Measurements from ENCODE around the gene CCR3.
A peak's percentile ranks its signal among the peaks of the same experiment; 100 is the strongest.
"Not testable (repeated sequence)": the region's sequence is repeated elsewhere in the genome, so short reads cannot be mapped to it uniquely, and the experiment has no call there.

The CCR3 gene

DNA sequence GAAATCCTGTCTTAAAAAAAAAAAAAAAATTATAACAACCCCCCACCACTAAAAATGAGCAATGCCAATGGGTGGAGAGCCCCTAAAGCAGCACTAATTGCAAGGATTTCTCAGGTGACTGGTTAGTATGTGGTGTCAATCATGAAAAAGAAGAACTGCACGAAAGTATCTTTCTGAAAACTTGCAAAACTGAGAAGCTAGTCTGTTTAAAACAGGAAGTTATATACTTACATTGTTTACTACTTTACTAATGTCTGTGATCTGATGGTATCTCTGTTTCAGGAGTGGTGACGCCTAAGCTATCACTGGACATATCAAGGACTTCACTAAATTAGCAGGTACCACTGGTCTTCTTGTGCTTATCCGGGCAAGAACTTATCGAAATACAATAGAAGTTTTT is at the start of gene CCR3:
TSS of gene CCR3 (plus strand) at position 341 of the 400 bp plus-strand sequence. CDS start 22,699 bp downstream, outside the sequence.
- DNase-seq, result no peak

DNA sequence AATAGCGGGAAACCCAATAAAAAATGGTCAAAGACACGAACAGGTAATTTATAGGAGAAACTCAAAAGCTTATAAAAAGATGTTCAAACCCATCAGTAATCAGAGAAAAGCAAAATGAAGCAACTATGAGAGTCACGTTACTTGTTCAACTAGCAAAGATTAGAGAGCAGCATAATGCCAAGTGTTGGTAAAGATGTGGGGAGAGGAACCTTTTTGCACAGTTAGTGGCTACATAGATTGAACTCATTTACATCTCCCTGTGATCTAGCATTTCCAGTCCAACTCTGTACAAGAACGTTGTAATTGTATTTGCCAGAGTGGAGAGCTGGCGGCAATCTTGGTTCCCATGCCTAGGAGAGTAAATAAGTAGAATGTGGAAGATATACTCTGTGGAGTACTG is 49.3 kb upstream of the CCR3 start:
- no peak for DNase-seq

GRCh38 chr3:46193436-46193835 is 48.8 kb upstream of the CCR3 start:
- DNase-seq, result no peak

DNA sequence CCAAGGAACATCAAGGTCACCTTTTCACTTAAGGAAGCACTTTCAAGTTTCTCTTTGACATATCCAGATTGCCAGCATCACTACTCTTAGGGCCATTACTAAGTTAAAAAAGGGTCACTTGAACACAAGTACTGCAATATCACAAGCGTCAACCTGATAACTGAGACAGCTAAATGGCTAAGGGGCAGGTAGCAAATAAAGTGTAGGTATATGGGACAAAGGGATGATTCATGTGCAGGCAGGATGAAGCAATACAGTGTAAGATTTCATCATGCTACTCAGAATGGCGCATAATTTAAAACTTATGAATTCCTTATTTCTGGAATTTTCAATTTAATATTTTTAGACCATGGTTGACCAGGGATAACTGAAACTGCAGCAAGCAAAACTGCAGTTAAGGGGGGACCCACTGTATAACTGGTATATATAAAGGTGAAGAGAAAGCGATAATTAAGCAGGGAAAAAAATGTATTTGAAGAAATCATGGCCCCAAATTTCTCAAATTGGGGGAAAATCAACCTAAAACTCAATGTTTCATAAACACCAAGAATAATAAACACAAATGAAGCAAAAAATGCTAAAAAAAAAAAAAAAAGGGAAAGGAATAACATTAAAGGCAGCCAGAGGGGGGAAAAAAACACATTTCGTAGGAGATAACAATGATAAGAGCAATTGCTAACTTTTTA is 47.2 kb upstream of the CCR3 start:
- DNase-seq, result no peak

GRCh38 chr3:46196261-46196957 is 45.9 kb upstream of the CCR3 start:
- no peak for DNase-seq

DNA sequence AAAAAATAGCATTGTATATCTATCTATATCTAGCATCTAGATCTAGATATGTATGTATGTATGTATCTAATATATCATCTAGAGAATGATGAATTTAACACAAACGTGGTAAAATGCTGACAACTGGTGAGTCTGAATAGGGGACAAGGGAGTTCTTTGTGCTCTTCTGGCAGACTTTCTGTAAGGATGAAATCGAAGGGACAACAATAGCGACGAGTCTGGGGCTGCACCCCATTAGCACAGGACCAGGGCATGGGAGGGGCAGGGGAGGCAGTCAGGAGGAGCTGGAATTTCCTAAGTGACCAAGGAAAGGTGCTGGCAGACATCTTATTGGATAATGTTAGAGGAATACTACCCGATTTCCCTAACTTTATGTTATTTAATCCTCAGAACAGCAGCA is 42.0 kb upstream of the CCR3 start:
- no peak for DNase-seq

GRCh38 chr3:46200790-46201189 is 41.5 kb upstream of the CCR3 start:
- DNase-seq, result no peak

DNA sequence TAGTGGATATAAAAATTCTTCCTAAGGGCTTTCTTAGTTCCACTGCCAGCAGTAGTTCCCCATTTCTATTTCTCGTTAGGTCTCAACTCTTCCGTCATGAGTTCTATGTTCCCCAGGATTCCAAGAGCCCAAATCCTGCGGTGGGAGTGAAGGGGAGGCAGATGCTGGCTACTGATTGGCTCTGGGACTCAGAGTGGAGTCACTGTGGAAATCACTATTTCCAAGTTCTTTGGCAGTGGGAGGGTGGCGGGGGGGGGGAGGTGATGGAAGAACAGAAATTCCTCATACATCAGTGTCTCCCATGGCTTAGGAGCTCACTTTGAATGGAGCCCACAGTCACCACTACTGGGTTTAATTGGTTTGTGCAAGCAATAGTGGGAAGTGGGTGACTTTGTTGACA is 39.7 kb upstream of the CCR3 start:
- no peak for DNase-seq

DNA sequence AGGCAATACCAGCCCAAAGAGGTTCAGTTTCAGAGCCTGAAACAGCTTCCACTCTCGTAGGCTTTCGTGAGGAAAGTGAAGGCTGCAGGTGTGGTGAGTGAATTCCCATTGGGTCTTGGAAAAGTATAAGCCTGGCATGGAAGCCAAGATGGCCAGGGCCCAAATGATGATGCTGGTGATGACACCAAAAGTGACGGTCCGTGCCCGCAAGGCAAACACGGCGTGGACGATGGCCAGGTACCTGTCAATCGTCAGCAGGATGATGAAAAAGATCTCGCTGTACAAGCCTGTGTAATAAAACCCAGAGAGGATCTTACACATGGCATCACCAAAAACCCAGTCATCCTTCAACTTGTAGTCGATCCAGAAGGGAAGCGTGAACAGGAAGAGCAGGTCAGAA is 38.6 kb upstream of the CCR3 start:
- no peak for DNase-seq

- DNase-seq, result no peak
These were observed 36.8 kb upstream of the CCR3 start for GRCh38 chr3:46205286-46205960.

DNA sequence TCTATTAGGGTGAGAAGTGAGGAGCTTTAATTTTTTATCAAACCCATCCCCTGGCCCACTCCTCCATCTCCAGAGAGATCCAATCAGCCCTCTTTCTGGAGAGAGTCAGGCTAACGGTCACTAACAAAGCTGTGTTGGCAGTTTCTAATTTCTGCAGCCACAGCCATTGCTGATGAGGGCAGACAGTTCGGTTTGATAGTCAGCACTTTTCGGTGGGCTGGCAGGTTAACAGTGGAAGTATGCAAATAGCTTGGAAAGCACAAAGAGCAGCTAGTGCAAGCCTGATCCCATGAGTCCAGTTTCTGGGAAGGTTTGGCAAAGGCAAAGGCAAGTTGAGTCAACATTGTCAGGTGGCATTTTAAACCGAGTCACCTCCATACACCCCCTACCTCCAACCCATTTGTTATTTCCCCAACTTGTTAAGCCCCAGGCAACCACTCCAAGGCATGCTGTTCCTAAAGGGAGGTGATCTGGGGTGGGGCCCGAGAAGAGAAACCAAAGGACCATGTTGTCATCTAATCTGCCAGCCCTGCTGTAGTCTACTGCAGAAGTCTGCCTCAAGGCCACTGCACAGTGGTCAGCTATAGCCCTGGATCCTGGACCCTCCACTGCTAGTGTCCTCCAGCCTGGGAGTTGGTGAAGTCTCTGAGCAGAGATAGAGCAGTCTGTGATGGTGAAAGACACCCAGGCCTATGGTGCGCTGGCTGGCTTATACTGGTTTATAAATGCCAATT is 35.8 kb upstream of the CCR3 start:
- DNase-seq, result no peak

DNA sequence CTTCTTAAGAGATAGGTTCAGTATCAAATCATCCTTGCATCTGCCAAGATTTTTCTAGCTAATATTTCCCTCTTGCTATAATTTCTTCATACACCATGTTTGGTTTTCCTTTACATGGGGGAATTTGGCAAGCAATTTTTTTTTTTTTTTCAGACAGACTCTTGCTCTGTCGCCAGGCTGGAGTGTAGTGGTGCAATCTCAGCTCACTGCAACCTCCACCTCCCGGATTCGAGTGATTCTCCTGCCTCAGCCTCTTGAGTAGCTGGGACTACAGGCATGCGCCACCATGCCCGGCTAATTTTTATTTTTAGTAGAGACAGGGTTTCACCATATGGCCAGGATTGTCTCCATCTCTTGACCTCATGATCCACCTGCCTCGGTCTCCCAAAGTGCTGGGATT is 34.7 kb upstream of the CCR3 start:
- not testable (repeated sequence) for DNase-seq

- DNase-seq, result peak; percentile 62
These were observed 34.0 kb upstream of the CCR3 start, which contains the start of gene CCR1 for GRCh38 chr3:46208167-46208704. TSS of gene CCR1 (minus strand) at chr3:46208313. CDS start at chr3:46204313, 4,000 bp downstream.

GRCh38 chr3:46209053-46209452 is 33.2 kb upstream of the CCR3 start:
- no peak for DNase-seq

DNA sequence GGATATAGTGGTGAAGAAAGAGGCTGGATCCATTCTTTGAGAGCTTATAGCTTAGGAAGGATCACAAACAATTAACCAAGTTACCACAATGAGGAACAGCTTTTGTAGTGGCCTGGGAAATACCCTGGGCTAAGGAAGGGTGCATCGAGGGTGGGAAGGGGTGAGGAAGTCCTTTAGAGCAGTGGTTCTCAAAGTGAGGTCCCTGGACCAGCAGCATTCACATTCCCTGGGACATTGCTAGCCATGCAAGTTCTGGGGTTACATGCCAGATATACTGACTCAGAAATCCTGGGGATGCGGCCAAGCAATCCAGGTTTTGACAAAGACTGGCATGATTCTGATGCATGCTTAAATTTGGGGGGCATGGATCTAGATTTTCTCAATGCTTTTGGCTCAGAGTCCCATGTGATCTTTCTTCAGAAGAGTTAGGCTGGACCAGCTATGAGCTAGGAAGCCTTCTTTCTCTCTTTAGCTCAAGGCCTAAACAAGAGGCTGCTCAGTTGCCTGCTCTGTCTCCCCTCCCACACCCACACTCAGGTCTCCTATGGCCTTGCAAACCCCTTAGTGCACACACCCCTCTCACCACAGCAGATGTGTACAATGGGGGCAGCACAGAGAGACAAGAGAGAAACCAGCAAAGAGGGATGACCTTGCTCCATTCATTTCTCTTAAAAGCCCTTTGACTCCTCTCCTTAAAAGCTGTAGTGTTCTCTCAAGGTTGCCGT is 32.4 kb upstream of the CCR3 start:
- DNase-seq, result peak; percentile 26

DNA sequence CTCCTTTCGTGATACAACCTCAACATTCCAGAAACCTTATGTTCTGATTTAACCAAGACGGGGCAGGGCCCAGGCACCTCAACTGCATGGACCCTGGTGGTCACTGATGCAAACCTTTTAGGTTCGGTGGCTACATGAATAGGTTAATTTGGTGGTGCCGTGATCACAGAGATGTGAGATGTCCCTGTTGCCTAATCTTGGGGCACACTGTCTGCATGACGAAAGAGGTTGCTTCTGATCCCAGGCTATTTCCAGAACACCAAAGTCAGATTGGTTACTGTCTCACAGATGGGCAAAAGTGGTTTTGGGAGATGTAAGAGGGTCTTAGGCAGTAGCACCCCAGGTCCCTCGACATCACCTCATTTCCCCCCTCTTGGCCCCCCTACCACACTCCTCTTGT is 30.2 kb upstream of the CCR3 start:
- no peak for DNase-seq

GRCh38 chr3:46213201-46213600 is 29.1 kb upstream of the CCR3 start:
- no peak for DNase-seq

GRCh38 chr3:46214751-46215352 is 27.4 kb upstream of the CCR3 start:
- DNase-seq, result peak; percentile 14

DNA sequence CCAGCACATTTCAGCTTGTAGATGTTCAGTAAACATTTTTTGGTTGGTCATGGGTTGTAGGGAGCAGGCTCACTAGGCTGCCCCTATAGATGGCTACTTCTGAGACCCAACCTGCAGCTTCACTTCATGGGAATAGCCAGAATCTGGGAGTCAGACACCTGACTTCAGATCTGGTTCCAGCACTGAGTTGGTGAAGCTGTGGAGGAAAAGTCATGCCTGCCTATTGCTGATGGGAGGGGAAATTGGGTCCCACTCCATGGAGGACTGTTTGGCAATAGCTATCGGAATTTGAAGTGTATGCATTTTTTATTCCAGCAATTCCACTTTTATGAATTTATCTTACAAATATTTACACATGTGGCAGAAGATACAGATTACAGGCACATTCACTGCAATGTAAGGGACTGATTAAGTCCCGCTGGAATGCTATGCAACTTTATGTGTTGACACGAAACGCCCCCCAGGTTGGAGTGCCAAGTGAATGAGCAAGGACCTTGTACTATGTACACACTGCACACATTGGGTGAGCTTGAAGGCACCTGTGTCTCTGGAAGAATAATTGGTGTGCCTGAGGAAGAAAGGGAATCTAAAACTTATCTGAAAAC is 26.3 kb upstream of the CCR3 start:
- DNase-seq, result no peak

DNA sequence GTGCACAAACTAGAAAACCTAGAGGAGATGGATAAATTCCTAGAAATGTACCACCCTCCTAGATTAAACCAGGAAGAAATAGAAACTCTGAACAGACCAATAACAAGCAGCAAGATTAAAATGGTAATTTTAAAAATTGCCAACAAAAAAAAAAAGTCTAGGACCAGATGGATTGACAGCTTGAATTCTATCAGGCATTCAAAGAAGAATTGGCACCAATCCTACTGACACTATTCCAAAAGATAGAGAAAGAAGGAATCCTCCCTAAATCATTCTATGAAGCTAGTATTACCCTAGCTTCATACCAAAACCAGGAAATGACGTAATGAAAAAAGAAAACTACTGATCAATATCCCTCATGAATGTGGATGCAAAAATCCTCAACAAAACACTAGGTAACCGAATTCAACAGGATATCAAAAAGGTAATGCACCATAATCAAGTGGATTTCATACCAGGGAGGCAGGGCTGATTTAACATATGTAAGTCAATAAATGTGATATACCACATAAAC is 24.0 kb upstream of the CCR3 start:
- no peak for DNase-seq

DNA sequence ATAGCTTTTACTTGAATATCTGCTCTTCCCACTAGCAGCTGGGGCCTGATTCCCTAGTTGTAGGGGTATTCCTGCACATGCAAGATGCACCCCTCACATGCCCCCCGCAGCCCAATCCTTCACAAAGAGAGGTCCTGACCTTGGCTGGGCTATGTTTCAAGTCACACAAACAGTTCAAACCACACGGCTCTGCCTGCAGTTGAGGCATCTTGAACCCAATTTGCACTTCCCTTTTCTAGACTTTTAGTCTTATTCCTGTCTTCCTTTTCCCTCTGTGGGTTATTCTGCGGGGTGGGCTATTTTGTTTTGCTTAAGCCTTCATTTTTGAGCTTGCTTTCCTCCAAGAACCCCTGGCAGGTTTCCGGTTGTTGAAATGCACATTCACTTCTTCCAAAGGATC is 20.9 kb upstream of the CCR3 start:
- no peak for DNase-seq

Data from CD4-positive, alpha-beta T cell treated with Interferon gamma for 1 hour (primary cell).